HG02852 (cell line): ENCODE measurements around the gene HECW1.

Experiments used
- ATAC-seq: cut with Tn5 transposase; IDR thresholded peaks from one replicate; pipeline ENCODE4 v1.9.1; 2021; ENCODE audit warnings: mild to moderate bottlenecking, moderate library complexity; ENCODE audit not compliant: unreplicated experiment

HECW1 gene

DNA sequence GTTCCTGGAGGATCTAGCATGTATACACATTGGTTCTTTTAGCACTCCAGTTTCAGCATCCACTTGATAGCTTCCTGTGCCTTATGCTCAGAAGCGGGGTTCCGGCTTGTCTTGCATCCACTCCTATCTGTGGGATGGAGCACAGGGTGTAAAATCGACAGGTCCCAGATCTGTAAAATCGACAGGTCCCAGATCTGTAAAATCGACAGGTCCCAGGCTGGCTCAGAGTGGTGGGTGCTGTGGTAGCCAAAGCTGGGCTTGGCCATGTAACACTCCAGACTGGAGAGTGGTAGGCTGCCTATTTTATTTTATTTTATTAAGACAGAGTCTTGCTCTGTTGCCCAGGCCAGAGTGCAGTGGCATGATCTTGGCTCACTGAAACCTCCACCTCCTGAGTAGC lies 30.3 kb downstream of the HECW1 start:
- no peak for ATAC-seq

DNA sequence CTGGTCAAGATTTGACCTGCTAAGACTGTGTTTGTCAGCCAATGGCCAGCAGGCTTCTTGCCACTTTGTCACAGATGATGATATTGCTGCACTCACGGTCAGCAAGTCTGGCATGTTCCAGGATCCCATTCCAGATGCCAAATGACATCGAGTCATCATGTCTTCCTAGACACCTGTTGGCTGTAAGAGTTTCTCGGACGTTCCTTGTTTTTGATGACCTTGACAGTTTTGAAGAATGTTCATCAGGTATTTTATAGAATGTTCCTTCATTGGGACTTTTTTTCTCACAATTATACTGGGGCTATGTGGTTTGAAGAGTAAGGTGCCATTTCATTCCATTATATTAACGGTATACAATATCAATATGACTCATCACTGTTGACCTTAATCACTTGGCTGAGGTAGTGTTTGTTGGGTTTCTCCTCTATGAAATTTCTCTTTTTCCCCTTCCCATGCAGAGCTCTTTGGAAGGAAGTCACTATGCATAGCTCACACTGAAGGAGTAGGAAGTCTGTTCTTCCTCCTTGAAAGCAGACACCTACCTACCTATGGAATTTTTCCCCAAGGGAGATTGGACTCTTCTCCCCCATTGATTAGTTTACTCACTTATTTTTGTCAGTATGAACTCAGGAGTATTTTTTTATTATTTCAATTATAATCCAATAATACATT lies 31.6 kb downstream of the HECW1 start:
- no peak for ATAC-seq

DNA sequence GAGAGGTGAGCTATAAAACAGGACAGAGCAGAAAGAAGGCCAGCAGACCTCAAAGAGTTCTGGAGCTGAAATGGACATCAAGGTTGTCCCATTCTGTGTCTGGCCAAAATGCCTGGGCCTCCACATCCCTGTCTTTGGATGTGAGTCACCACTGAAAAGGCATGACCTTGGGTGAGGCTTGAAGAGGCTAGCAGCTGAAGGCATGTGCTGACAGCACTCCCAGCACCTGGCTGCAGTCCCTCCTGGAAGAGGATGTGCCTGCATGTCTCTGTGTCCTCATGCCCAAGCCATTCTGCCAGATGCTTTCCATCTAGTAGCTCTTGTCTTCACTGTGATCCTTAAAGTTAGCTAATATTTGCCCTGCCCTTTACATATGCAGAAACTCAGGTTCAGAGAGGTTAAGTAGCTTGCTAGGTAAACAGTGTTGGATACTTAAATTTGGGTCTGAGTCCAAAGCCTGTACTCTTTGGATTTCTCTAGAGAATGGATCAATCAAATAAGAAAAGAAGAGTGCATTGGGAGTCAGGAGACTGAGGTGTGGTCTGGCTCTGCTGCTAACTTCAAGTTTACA lies 35.8 kb downstream of the HECW1 start:
- ATAC-seq, result no peak

DNA sequence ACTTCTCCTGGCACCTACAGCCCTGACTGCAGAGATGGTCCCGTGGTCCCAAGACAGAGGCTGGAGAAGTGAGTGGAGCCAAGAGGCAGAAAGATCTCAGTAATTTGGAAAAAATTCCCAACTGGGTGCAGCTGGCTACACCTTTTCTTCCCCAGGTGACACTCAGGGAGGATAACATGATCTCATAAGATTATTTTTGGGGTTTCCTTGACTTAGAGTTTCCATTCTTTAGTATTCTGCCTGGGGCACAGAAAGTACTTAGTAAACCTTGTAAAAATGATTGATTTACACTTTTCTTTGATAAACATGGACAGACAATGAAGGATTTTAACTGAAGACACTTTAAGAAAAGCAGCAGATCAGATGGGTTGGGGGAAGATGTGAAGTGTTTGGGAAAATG lies 38.6 kb downstream of the HECW1 start:
- no peak for ATAC-seq

DNA sequence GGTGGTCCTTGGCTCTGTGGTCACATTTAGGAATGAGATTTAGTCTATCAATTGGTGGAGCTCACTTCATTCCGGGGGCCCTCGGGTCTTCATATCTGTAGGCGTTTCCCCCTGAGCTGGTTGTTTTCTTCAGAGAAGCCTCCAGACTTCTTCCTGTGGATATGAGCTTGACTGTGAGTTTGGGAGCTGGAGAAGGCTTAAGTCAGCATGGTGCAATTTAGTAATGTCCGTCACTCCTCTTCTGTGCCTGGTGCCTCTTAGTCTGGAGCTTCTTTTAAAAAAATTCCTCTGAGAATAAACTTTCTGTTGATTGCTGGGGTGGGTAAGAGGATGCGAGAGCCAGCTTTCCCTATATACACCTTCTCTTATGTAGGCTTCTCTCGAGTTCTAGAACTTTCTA lies 40.2 kb downstream of the HECW1 start:
- no peak for ATAC-seq

DNA sequence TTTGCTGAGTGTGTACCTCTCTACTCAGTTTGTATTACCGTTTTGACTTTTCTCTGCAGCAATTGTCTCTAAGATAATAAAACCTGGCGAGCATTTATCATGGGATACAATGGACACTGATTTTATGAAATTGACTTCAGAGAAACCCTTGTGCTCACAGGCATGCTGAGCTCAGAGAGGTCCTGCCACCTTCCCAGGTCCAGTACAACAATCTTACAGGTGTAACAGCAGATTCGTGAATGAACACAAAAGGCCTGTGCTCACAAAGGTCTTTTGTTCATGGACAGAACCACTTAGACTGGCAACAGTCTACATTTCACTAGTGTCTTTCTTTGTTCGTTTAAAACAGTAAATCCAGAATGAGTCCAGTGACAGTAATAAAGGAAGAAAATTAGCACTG lies 43.2 kb downstream of the HECW1 start:
- ATAC-seq, result no peak

DNA sequence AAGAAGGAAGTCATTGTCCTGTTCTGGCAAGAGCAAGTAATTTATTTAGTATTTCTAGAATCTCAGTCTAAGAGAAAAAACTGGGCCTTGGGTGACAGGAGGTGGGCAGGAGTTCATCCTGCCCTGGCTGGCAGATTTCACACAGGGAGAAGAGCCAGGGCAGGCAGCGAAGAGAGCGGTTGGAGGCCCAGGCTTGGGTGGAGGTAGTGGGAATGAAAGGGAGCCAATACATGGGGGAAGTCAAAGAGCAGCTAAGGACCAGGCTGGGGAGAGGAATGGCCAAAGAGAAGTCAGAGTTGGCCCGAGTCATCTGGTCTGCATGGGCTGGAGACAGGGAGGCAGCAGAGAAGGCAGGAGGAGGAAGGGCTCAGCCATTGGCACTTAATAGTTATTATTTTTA lies 51.4 kb downstream of the HECW1 start:
- no peak for ATAC-seq

DNA sequence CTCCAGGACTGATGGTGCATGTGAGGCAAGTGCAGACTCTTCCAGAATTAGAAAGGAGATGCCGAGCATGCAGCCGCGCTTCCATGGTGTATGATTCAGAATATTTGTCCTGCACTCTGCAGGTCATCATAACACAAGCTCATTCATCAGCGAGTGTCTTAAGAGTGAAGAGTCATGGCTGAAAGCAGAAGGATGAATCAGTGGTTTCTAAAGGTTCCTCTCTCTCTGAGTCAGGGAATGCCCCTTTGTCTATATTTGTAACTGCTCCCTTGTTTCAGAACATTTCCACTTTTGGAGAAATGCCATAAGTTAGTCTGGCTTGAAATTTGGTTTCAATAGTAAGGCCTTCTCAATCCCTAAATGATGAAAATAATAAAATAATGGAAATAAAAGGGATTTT lies 52.3 kb downstream of the HECW1 start:
- ATAC-seq, result peak; percentile 99

DNA sequence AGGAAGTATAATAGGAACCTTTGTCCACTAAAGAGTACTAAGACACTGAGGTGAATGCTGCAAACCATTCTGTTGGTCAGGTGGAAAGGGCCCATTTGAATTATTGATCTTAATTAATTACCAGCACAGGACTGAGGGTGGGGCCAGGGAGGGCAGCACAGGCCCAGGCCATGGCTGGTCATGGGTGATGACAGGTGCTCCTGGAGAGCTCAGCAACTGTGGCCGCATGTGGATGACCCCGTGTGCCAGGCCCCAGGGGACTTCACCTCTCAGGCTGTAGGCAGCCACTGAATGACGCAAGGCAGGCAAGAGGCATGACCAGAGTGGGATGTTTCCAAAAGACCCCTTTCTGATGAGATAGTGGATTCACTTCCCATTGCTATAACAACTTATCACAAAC lies 54.2 kb downstream of the HECW1 start:
- ATAC-seq, result no peak

DNA sequence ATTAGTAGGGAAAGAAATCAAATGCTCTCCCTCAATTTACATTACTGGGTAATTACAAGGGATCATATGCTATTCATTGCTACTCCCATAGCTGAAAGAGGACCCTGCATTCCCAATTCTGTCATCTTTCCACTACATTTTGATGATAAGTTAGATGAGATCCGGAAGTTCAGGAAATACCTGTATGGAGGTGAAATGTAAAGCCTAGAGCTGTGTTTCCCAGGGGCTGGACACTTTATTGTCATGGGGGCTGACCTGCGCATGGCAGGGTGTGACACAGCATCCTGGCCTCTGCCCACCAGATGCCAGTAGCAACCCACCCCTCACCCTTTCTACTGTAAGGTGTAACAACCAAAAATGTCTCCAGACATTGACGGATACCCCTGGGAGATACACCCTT lies 56.6 kb downstream of the HECW1 start:
- ATAC-seq, result no peak

DNA sequence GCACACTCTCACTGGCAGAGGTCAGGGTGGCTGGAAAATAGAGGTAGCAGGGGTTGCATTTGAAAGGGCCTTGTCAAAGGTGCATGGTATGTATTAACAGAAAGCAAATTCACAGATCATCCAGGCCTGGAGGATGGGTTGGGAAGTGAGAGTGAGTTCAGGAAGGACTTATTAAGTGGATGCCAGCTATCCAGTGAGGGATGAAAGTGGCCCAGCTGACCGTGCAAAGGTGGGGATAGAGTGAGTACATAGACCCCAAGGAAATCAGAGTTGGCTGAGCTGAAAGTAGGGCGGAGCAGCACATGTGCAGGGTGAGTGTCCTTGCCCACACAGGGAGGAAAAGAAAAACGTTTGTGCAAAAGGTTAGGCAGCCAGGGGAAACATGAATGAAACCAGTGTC lies 58.1 kb downstream of the HECW1 start:
- ATAC-seq, result no peak

DNA sequence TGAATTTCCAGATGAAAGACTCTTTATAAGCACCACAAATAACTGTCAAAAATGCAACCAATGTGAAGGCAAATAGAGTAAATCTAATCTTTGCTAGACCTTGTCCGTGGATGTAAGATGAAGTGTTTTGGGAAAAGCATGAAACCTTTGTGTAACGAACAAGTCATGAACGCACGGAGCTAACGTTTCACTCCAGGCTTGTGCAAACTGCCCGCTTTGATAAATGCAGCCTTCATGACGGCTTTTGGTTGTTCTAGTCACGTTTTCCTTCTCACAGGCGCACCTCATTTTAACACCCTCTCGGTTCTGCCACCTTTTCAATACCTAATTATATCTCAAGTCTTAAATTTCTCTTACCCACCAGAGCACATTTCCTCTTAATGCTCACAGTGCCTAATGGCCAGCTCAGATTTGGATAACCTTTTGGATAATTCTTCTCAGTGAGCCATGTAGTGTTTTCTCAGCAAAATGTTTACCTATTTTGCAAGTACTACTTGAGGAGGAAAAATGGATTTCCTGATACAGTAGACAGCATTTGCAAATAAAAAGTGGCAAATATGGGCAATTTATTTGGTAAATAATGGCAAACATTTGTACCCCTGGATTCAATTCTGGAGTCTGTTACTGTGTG lies 63.2 kb downstream of the HECW1 start:
- ATAC-seq, result no peak

DNA sequence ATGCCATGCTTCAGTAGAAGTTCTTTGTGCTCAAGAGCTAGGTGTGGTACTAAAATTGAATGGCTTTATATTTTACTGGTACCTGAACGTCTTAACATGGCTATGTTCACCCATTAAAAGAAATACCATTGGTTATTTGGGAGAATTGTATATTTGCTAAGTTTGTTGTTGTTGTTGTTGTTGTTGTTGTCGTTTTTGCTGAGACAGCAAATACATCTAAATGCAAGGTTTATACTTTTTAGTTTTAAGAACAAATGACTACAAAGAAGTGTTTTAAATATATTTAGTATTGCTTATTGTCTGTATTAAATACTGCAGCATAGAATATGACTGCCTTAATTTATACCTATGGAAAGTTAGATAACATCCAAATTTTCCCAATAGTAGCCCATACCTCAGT lies 66.9 kb downstream of the HECW1 start:
- no peak for ATAC-seq

DNA sequence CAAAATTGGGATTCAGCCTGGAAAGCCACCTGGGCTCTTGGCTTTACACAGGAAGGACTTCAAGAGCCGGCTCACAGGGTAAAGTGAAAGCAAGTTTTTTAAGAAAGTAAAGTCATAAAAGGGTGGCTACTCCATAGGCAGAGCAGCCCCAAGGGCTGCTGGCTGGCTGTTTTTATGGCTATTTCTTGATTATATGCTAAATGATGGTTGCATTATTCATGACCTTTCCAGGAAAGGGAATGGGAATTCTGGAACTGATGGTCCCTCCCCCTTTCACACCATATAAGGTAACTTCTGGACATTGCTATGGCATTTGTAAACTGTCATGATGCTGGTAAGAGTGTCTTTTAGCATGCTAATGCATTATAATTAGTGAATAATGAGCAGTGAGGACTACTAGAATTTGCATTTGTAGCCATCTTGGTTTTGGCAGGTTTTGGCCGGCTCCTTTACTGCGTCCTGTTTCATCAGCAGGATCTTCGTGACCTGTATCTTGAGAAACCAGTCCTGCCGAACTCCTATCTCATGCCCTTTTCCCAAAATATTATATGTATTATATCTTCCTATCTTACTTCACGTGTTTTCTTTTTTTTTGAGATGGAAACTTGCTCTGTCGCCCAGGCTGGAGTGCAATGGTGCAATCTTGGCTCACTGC lies 80.5 kb downstream of the HECW1 start:
- no peak for ATAC-seq

DNA sequence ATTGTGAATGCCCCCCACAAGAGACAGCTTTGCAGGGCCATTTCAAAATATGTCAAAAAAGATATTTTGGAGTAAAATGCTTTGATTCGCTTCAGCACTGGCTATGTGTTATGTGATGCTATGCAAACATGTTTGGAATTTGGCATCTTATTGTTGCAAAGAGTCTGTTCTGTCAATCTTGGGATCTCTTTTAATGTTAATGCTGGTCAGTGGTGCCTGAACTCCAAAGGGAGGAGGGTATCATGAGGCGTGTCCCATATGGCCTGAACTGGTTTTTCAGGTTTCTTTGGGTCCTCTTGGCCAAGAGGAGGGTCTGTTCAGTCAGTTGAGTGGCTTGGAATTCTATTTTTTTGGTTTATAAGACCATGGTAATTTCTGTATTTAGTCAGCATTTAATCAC lies 81.4 kb downstream of the HECW1 start:
- no peak for ATAC-seq

DNA sequence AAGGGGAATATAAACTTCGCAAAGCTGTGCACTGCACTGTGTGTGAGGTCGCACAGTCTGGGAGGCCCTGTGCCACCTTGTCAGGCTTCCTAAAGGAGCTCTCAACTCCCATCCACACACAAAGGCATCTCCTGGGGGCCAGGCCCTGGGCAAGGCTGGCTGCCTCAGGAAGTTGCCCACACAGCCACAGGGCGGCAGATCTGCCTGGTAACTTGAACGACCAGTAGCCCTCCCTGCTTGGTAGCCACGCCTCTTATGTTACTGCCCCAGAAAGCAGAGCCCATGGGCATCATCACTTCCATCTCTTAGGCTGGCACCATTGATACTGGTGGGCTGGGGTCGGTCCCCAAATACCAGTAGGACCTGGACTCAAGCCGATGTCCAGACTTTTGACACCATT lies 82.8 kb downstream of the HECW1 start:
- ATAC-seq, result no peak

DNA sequence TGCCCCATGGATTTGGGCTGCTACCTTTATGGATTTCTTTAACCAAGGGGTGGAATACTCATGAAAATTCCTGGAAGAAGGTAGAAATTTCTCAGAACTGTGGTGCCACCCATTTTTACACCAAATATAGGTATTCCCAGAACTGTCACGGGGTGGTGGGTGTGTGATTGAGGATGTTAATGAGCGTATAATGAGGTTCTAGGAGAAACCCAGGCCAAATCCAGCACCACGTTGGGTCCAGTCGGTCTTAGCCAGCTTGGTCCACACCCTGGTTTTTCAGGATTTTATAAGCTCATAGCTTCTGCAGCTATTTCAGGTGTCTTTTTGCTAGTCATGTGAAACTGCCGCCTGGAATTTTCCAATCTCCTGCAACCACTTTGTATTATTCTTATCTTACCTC lies 83.3 kb downstream of the HECW1 start:
- no peak for ATAC-seq

DNA sequence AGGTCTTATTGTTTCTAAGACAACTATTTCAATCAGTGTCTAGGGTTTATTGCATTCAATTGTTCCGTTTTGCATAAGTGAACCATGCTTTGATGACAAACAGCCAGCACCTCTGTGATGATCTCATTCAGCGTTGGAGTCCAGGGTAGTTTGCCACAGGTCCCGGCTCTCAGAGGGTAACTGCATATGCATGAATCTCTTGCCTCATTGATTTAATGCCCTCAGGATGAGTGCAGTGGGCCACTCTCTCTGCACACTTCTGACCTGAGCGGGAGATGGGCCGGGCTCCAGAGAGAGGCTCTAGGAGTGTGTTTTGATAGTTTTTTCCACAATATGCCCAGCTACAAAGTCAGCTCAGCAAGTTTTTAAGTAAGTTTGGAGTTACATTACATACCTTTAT lies 83.9 kb downstream of the HECW1 start:
- no peak for ATAC-seq

DNA sequence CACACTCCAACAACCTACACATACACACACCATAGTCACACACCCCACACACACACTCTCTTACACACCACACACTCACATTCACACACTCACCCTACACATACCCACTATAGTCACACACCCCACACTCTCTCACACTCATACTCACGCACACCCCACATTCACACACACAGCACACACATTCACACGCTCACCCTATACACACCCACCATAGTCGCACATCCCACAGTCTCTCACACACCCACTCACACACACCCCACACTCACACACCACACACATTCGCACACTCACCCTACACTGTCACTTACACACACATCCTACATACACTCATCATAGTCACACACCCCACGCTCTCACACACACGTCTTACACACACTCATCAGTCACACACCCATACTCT lies 85.6 kb downstream of the HECW1 start:
- no peak for ATAC-seq

DNA sequence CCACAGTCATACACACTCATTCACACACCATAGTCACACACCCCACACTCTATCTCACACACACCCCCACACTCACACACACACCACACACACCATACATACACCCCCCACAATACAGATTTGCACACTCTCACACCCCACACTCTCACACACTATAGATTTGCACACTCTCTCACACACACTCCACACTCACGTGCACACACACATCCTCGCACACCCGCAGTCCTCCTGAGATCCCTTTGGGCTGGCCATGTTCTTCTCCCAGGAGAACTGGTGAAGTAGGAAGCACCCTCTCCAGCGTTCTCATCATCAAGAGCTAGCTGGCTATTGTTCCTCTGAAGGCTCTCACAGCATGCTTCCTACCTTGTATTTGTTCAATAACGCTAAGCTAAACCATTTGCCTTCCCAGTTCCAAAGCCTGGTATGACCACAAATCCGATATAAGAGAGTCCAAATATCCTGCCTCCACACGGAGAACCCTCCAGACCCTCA lies 86.2 kb downstream of the HECW1 start:
- ATAC-seq, result no peak

DNA sequence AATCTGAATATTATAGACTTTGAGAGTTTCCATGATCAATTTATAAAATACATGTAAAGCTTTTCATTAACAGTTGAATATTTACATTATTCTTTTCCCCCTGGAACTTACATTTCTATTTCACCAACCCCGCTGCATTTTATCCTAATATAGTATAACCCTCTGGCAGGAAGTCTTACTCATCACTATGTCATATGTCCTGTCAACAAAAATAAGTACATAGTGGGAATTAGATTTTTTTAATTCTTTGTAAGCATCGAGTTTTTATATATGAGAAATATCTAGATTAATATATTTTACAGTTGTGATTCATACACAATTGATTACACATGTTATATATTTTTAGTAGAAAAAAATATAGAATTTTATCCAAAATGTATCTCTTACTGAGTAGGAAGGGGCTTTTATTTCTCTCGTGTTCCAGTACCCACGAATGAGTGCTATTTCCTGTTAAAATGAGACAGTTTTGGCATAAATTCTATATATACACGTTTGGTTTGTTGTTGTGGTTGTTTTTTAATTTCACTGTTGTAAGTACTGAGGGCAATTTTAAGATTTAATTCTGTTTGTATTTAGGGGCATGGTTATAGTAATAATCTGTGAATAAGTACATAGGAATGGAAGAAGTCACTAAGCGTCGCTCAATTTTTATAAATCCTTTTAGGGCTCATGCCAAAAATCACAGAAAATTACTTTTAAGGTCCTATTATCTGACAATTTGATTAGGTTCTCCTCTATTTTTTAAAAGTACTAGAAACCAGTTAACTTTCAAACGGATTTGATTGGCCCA lies 87.1 kb downstream of the HECW1 start:
- no peak for ATAC-seq
